GM21515 (cell line): ENCODE results near the gene OR52B6.
"Not testable (repeated sequence)": the region's sequence is repeated elsewhere in the genome, so short reads cannot be mapped to it uniquely, and the experiment has no call there.

Experiments used
- ATAC-seq: cut with Tn5 transposase; IDR thresholded peaks from one replicate; pipeline ENCODE4 v1.9.1; 2021; ENCODE audit not compliant: unreplicated experiment

OR52B6 gene

GRCh38 chr11:5580577-5580976 is at the start of gene OR52B6:
Gene OR52B6 (plus strand): TSS chr11:5580877. CDS start chr11:5580877, 0 bp downstream.
- ATAC-seq = no peak

- no peak for ATAC-seq
Observed at GRCh38 chr11:5531053-5531831, 49.4 kb upstream of the OR52B6 start.

GRCh38 chr11:5534046-5534445 is 46.6 kb upstream of the OR52B6 start:
- ATAC-seq = no peak

- ATAC-seq = no peak
Observed at GRCh38 chr11:5536482-5536881, 44.2 kb upstream of the OR52B6 start.

GRCh38 chr11:5541427-5541826 is 39.2 kb upstream of the OR52B6 start:
- ATAC-seq = no peak

GRCh38 chr11:5546457-5546856 is 34.2 kb upstream of the OR52B6 start:
- ATAC-seq = no peak

GRCh38 chr11:5547982-5548381 is 32.7 kb upstream of the OR52B6 start:
- peak; percentile 58 for ATAC-seq

- ATAC-seq = no peak
Observed at GRCh38 chr11:5548440-5548839, 32.2 kb upstream of the OR52B6 start, which contains the start of gene OR52H1. Gene OR52H1 (minus strand): TSS chr11:5548540. CDS start chr11:5545505, 3,035 bp downstream.

GRCh38 chr11:5550440-5551095 is 30.1 kb upstream of the OR52B6 start:
- no peak for ATAC-seq

GRCh38 chr11:5553343-5553742 is 27.3 kb upstream of the OR52B6 start:
- no peak for ATAC-seq

- ATAC-seq = no peak
Observed at GRCh38 chr11:5556596-5557188, 24.0 kb upstream of the OR52B6 start.

- ATAC-seq = no peak
Observed at GRCh38 chr11:5557751-5558150, 22.9 kb upstream of the OR52B6 start.

- no peak for ATAC-seq
Observed at GRCh38 chr11:5564259-5565019, 16.2 kb upstream of the OR52B6 start.

GRCh38 chr11:5574654-5575053 is 6.0 kb upstream of the OR52B6 start:
- ATAC-seq = no peak

- ATAC-seq = no peak
Observed at GRCh38 chr11:5575152-5575551, 5.5 kb upstream of the OR52B6 start.

- no peak for ATAC-seq
Observed at GRCh38 chr11:5577101-5577500, 3.6 kb upstream of the OR52B6 start.

- no peak for ATAC-seq
Observed at GRCh38 chr11:5581014-5581413, 337 bp downstream of the OR52B6 start.

- not testable (repeated sequence) for ATAC-seq
Observed at GRCh38 chr11:5584458-5584857, 3.8 kb downstream of the OR52B6 start.

- not testable (repeated sequence) for ATAC-seq
Observed at GRCh38 chr11:5589906-5590305, 9.2 kb downstream of the OR52B6 start.

- ATAC-seq = no peak
Observed at GRCh38 chr11:5591613-5592012, 10.9 kb downstream of the OR52B6 start.

- ATAC-seq = no peak
Observed at GRCh38 chr11:5592615-5593014, 11.9 kb downstream of the OR52B6 start.
